H1 (cell line): ENCODE data around the gene COQ5.

ENCODE experiments used
- EP300 ChIP-seq, 2 experiments: IDR thresholded peaks; 1 replicate in 1 of 2; 2 replicates in 1 of 2; pipeline ENCODE4 v1.6.1; 2011 to 2012; ENCODE audit warnings: low read depth in 2 of 2, low read length in 2 of 2, mild to moderate bottlenecking in 2 of 2, borderline replicate concordance in 1 of 2, inconsistent platforms in 1 of 2, moderate library complexity in 1 of 2
- GABPA ChIP-seq: IDR thresholded peaks from 2 replicates; pipeline ENCODE4 v1.6.1; 2011; ENCODE audit warnings: mild to moderate bottlenecking, low read length, moderate library complexity, borderline replicate concordance; ENCODE audit not compliant: insufficient read depth
- JUND ChIP-seq: IDR thresholded peaks from 2 replicates; pipeline ENCODE4 v1.6.1; 2011; ENCODE audit warnings: mild to moderate bottlenecking, improper control_type of control experiment, low read length
- POLR2A ChIP-seq, 2 experiments: IDR thresholded peaks; 1 replicate in 1 of 2; 2 replicates in 1 of 2; pipeline ENCODE4 v1.6.1; 2011; ENCODE audit warnings: low read depth in 2 of 2, low read length in 2 of 2, mild to moderate bottlenecking in 2 of 2; ENCODE audit errors: control extremely low read depth in 1 of 2
- POLR2AphosphoS5 ChIP-seq: IDR thresholded peaks from 2 replicates; pipeline ENCODE4 v1.6.1; 2011; ENCODE audit warnings: low read depth, low read length
- RAD21 ChIP-seq, 2 experiments: IDR thresholded peaks in 1 of 2; conservative IDR thresholded peaks in 1 of 2; 2 replicates each; pipeline ENCODE4 v1.6.1; 2011; ENCODE audit warnings: low read depth in 2 of 2, low read length in 2 of 2, improper control_type of control experiment in 1 of 2, inconsistent platforms in 1 of 2, mild to moderate bottlenecking in 1 of 2, moderate library complexity in 1 of 2
- SUZ12 ChIP-seq: fragments of 200-600 bp; sonication (generic); IDR thresholded peaks from 2 replicates; pipeline ENCODE4 v1.6.1; 2012; ENCODE audit warnings: mild to moderate bottlenecking, inconsistent platforms, low read length, moderate library complexity, mixed read lengths
- TAF1 ChIP-seq: IDR thresholded peaks from 2 replicates; pipeline ENCODE4 v1.6.1; 2011; ENCODE audit warnings: mild to moderate bottlenecking, low read depth, low read length
- YY1 ChIP-seq: IDR thresholded peaks from 2 replicates; pipeline ENCODE4 v1.6.1; 2011; ENCODE audit warnings: low read depth, mild to moderate bottlenecking, low read length
- TF ChIP-seq, protein P1 (sequence below), 3 experiments: IDR thresholded peaks; 1 replicate in 2 of 3; 2 replicates in 1 of 3; pipeline versions ENCODE4 v1.5.1 to v1.6.1; 2011; ENCODE audit warnings: low read length in 3 of 3, mild to moderate bottlenecking in 3 of 3, inconsistent platforms in 2 of 3, low read depth in 1 of 3, moderate library complexity in 1 of 3; ENCODE audit not compliant: insufficient read depth in 1 of 3; ENCODE audit errors: control extremely low read depth in 1 of 3
- TF ChIP-seq, protein P2 (sequence below): IDR thresholded peaks from 2 replicates; pipeline ENCODE4 v1.6.1; 2012; ENCODE audit warnings: inconsistent platforms

DNA sequence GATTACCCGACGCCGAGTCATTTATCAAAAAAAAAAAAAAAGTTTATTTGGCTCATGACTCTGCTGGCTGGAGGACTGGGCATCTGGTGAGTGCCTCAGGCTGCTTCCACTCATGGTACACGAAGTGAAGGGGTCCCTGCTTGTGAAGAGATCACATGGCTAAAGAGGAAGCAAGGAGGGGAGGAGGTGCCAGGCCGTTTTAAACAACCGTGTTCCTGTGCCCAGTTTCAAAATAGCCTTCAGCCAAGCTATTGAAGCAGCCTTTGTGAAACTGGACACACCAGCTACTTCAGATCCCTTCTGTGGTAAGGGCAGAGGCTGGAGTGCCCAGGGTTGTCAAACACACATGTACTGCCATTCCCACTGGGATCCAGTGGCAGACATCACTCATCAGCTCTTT is 44.6 kb upstream of the COQ5 start:
- TF ChIP-seq GABPA (no peak), POLR2A (IDR thresholded peaks at IDR 0.05; ENCODE audit: control extremely low read depth in 1 of 2, low read depth in 2 of 2, low read length in 2 of 2) (no peak), YY1 (no peak), EP300 (IDR thresholded peaks at IDR 0.05; ENCODE audit: borderline replicate concordance in 1 of 2, low read depth in 2 of 2, low read length in 2 of 2) (no peak), JUND (no peak), RAD21 (IDR thresholded peaks at IDR 0.05 in 1 of 2, conservative IDR thresholded peaks at IDR 0.05 in 1 of 2; ENCODE audit: low read depth in 2 of 2, low read length in 2 of 2) (no peak), SUZ12 (no peak), TAF1 (no peak), POLR2AphosphoS5 (no peak)
- TF ChIP-seq, protein P1, sequence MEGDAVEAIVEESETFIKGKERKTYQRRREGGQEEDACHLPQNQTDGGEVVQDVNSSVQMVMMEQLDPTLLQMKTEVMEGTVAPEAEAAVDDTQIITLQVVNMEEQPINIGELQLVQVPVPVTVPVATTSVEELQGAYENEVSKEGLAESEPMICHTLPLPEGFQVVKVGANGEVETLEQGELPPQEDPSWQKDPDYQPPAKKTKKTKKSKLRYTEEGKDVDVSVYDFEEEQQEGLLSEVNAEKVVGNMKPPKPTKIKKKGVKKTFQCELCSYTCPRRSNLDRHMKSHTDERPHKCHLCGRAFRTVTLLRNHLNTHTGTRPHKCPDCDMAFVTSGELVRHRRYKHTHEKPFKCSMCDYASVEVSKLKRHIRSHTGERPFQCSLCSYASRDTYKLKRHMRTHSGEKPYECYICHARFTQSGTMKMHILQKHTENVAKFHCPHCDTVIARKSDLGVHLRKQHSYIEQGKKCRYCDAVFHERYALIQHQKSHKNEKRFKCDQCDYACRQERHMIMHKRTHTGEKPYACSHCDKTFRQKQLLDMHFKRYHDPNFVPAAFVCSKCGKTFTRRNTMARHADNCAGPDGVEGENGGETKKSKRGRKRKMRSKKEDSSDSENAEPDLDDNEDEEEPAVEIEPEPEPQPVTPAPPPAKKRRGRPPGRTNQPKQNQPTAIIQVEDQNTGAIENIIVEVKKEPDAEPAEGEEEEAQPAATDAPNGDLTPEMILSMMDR (IDR thresholded peaks at IDR 0.05; ENCODE audit: control extremely low read depth in 1 of 3, insufficient read depth in 1 of 3, low read depth in 1 of 3, low read length in 3 of 3): no peak
- TF ChIP-seq, protein P2, sequence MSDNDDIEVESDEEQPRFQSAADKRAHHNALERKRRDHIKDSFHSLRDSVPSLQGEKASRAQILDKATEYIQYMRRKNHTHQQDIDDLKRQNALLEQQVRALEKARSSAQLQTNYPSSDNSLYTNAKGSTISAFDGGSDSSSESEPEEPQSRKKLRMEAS: no peak
